OCI-LY3 (cell line): Measurements from ENCODE around the gene NCBP3.

ENCODE experiments used
- H2AFZ ChIP-seq: fragments of 200-600, 300-600 bp; shearing (Covaris generic); 2 replicates; pipeline ENCODE4 v1.6.0; 2014; ENCODE audit warnings: antibody characterized with exemption, low read depth, low read length
- H3K27ac ChIP-seq: fragments of 200-600, 300-600 bp; sonication (generic); 2 replicates; pipeline ENCODE4 v1.5.1; 2014; ENCODE audit warnings: mild to moderate bottlenecking, low read length, moderate library complexity, mixed read lengths
- H3K27me3 ChIP-seq: fragments of 200-600, 300-600 bp; sonication (generic); 2 replicates; pipeline ENCODE4 v1.6.1; 2014; ENCODE audit warnings: low read depth, low read length, mixed read lengths
- H3K36me3 ChIP-seq: fragments of 200-600, 300-600 bp; sonication (generic); replicated peaks from 2 replicates; pipeline ENCODE3; 2014; ENCODE audit warnings: low read depth, low read length, mixed read lengths
- H3K4me1 ChIP-seq: fragments of 300-600, 200-600 bp; sonication (generic); 2 replicates; pipeline ENCODE4 v1.6.1; 2014; ENCODE audit warnings: low read length, mixed read lengths
- H3K4me2 ChIP-seq: fragments of 200-600, 300-600 bp; sonication (generic); 2 replicates; pipeline ENCODE4 v1.6.1; 2014; ENCODE audit warnings: low read length, mixed read lengths
- H3K4me3 ChIP-seq: fragments of 300-600, 200-600 bp; sonication (generic); 2 replicates; pipeline ENCODE4 v1.5.1; 2014; ENCODE audit warnings: antibody characterized with exemption, mild to moderate bottlenecking, low read length, moderate library complexity
- H3K79me2 ChIP-seq: fragments of 300-600, 200-600 bp; shearing (Covaris generic); 2 replicates; pipeline ENCODE4 v1.6.1; 2014; ENCODE audit warnings: mild to moderate bottlenecking, low read length, mixed read lengths
- H3K9ac ChIP-seq: fragments of 300-600, 200-600 bp; shearing (Covaris generic); 2 replicates; pipeline ENCODE4 v1.6.0; 2014; ENCODE audit warnings: mild to moderate bottlenecking, low read length, moderate library complexity
- H3K9me3 ChIP-seq: fragments of 200-600, 300-600 bp; shearing (Covaris generic); 2 replicates; pipeline ENCODE4 v1.6.1; 2014; ENCODE audit warnings: low read length, mixed read lengths; ENCODE audit not compliant: insufficient read depth
- H4K20me1 ChIP-seq: fragments of 200-600, 300-600 bp; sonication (generic); 2 replicates; pipeline ENCODE4 v1.6.1; 2016; ENCODE audit warnings: low read length, mixed read lengths; ENCODE audit not compliant: insufficient read depth
- CTCF ChIP-seq: fragments of 200-600, 300-600 bp; sonication (generic); IDR thresholded peaks from 2 replicates; pipeline ENCODE4 v1.5.1; 2014; ENCODE audit warnings: antibody characterized with exemption, low read length, low read depth
- EZH2phosphoT487 ChIP-seq: fragments of 200-600 bp; shearing (Covaris generic); IDR thresholded peaks from 2 replicates; pipeline ENCODE4 v1.6.1; 2018; ENCODE audit warnings: antibody characterized with exemption, mixed run types, low read depth

NCBP3 gene

GRCh38 chr17:3828852-3829232 is 17.2 kb downstream of the NCBP3 start:
- Histone ChIP-seq H4K20me1 (no peaks in the 10 kb centered on the region), H3K4me3 (no peak overlapping the region), H3K79me2 (no peaks in the 10 kb centered on the region), H3K4me1 (no peaks in the 10 kb centered on the region), H2AFZ (no peak overlapping the region), H3K36me3 (peaks cover 14% of the 10 kb centered on the region), H3K27ac (no peak overlapping the region), H3K27me3 (no peaks in the 10 kb centered on the region), H3K9me3 (no peaks in the 10 kb centered on the region), H3K4me2 (no peak overlapping the region), H3K9ac (no peak overlapping the region)
- no peak for TF ChIP-seq EZH2phosphoT487
- TF ChIP-seq CTCF, result no peak

- Histone ChIP-seq H3K4me3 (no peak overlapping the region), H3K9ac (no peak overlapping the region), H2AFZ (no peak overlapping the region), H3K27me3 (no peaks in the 10 kb centered on the region), H3K9me3 (no peaks in the 10 kb centered on the region), H3K27ac (no peak overlapping the region), H4K20me1 (no peaks in the 10 kb centered on the region), H3K79me2 (no peaks in the 10 kb centered on the region), H3K4me1 (no peaks in the 10 kb centered on the region), H3K36me3 (peaks cover 18% of the 10 kb centered on the region), H3K4me2 (no peak overlapping the region)
- TF ChIP-seq EZH2phosphoT487 (no peak), CTCF (no peak)
These were observed 17.7 kb downstream of the NCBP3 start for GRCh38 chr17:3828151-3828851.

GRCh38 chr17:3827124-3827773 is 18.8 kb downstream of the NCBP3 start:
- Histone ChIP-seq H3K36me3 (peaks cover 20% of the 10 kb centered on the region), H3K27me3 (no peaks in the 10 kb centered on the region), H3K4me1 (no peaks in the 10 kb centered on the region), H3K9ac (no peak overlapping the region), H4K20me1 (no peaks in the 10 kb centered on the region), H3K27ac (no peak overlapping the region), H3K79me2 (no peaks in the 10 kb centered on the region), H2AFZ (no peak overlapping the region), H3K4me3 (no peak overlapping the region), H3K4me2 (no peak overlapping the region), H3K9me3 (no peaks in the 10 kb centered on the region)
- no peak for TF ChIP-seq EZH2phosphoT487
- peak; percentile 67 for TF ChIP-seq CTCF

- no peak overlapping the region for H3K27ac ChIP-seq
These were observed 19.9 kb downstream of the NCBP3 start for GRCh38 chr17:3826191-3826590.

More at GRCh38 chr17:3826191-3826590, 19.9 kb downstream of the NCBP3 start:
- Histone ChIP-seq H3K79me2 (no peaks in the 10 kb centered on the region), H3K9me3 (no peaks in the 10 kb centered on the region), H3K4me1 (no peaks in the 10 kb centered on the region), H3K4me3 (no peak overlapping the region), H4K20me1 (no peaks in the 10 kb centered on the region), H3K27me3 (no peaks in the 10 kb centered on the region), H3K9ac (no peak overlapping the region), H2AFZ (no peak overlapping the region), H3K4me2 (no peak overlapping the region), H3K36me3 (peaks cover 26% of the 10 kb centered on the region)
- TF ChIP-seq CTCF, result no peak
- TF ChIP-seq EZH2phosphoT487, result no peak
